Gastrocnemius medialis (tissue), 4 donors: ENCODE results near the gene PIH1D1.

Experiments
- POLR2A ChIP-seq, 2 donors: fragments of 450-650 bp; IDR thresholded peaks; one replicate each; pipeline ENCODE4 v1.6.1; 2017; ENCODE audit warnings: antibody characterized with exemption in 2 of 2, mild to moderate bottlenecking in 2 of 2, moderate library complexity in 2 of 2
- TF ChIP-seq, protein P1 (sequence below), 5 experiments: fragments of 450-650 bp in 3 of 5; fragments of 200-600 bp in 2 of 5; sonication (generic) in 2 of 5; IDR thresholded peaks in 4 of 5; conservative IDR thresholded peaks in 1 of 5; 1 replicate in 4 of 5; 2 replicates in 1 of 5; pipeline ENCODE4 v1.5.1; 2016 to 2019; ENCODE audit warnings: antibody characterized with exemption in 5 of 5, mild to moderate bottlenecking in 3 of 5, moderate library complexity in 3 of 5

GRCh38 chr19:49453757-49454240 lies 2.2 kb upstream of the PIH1D1 start:
- TF ChIP-seq, protein P1, sequence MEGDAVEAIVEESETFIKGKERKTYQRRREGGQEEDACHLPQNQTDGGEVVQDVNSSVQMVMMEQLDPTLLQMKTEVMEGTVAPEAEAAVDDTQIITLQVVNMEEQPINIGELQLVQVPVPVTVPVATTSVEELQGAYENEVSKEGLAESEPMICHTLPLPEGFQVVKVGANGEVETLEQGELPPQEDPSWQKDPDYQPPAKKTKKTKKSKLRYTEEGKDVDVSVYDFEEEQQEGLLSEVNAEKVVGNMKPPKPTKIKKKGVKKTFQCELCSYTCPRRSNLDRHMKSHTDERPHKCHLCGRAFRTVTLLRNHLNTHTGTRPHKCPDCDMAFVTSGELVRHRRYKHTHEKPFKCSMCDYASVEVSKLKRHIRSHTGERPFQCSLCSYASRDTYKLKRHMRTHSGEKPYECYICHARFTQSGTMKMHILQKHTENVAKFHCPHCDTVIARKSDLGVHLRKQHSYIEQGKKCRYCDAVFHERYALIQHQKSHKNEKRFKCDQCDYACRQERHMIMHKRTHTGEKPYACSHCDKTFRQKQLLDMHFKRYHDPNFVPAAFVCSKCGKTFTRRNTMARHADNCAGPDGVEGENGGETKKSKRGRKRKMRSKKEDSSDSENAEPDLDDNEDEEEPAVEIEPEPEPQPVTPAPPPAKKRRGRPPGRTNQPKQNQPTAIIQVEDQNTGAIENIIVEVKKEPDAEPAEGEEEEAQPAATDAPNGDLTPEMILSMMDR (IDR thresholded peaks at IDR 0.05 in 4 of 5, conservative IDR thresholded peaks at IDR 0.05 in 1 of 5): no peak
- TF ChIP-seq POLR2A (IDR thresholded peaks at IDR 0.05): no peak
